ENCODE results near the gene IFTAP. TPM values are rescaled to one million over a fixed set of nuclear protein-coding genes. Genes with fewer than 3 reads are reported as not detected.

Gene IFTAP
- total RNA-seq, 1 donor from 2014 or later, result 31.2 TPM

DNA sequence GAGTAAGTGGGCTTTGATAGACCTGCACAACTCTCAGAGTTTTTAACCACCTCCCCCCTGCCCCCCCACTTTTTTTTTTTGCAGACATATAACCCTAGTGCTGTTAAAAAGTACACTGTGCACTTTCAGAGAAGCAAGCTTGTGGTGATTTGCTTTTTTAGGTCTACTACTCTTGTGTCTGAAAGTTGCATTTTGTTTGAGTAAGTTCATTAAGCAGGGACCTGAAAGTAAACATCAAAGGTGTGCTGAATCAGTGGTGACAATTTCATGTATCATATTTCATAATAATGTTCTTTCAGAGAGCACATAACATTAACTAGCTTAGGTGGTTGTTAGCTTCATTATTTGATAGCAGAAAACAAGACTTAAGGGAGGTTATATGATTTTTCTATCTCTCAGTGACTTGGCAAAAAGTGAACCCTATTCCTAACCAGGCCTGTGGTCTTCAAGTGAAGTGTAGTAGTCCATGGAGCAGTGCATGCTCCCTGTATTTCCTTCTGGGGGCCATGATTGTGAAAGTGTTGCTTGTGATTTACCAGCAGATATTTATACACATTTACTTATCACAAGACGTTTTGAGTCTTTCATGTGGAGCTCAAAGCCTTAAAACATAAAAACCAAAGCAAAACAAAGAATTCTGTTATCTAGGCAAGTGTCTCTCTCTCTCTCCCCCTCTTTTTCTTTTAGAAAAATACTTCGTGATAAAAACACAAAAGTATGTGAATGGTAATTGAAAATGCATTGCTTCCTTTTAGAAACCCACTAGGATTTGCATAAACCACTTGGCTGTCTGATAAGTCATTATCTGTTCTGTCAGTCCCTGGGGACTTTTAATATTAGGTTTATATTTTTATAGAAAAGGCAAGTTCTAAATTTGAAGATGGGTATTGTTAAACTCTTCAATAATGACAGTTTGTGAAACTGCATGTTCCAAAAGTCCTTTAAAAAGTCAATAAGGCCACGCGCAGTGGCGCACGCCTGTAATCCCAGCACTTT, 11.2 kb downstream of the IFTAP start:
- Mint-ChIP-seq H3K27ac (ENCODE audit: unreplicated experiment) (no peak overlapping the region), H3K36me3 (ENCODE audit: unreplicated experiment) (no peaks in the 10 kb centered on the region), H3K4me3 (ENCODE audit: unreplicated experiment) (no peak overlapping the region), H3K27me3 (ENCODE audit: unreplicated experiment) (no peaks in the 10 kb centered on the region), H3K9me3 (ENCODE audit: unreplicated experiment) (no peaks in the 10 kb centered on the region), H3K4me1 (ENCODE audit: low read depth, unreplicated experiment) (no peaks in the 10 kb centered on the region)
- DNase-seq, result no peak
- TF ChIP-seq, protein P1, sequence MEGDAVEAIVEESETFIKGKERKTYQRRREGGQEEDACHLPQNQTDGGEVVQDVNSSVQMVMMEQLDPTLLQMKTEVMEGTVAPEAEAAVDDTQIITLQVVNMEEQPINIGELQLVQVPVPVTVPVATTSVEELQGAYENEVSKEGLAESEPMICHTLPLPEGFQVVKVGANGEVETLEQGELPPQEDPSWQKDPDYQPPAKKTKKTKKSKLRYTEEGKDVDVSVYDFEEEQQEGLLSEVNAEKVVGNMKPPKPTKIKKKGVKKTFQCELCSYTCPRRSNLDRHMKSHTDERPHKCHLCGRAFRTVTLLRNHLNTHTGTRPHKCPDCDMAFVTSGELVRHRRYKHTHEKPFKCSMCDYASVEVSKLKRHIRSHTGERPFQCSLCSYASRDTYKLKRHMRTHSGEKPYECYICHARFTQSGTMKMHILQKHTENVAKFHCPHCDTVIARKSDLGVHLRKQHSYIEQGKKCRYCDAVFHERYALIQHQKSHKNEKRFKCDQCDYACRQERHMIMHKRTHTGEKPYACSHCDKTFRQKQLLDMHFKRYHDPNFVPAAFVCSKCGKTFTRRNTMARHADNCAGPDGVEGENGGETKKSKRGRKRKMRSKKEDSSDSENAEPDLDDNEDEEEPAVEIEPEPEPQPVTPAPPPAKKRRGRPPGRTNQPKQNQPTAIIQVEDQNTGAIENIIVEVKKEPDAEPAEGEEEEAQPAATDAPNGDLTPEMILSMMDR (IDR thresholded peaks at IDR 0.05; ENCODE audit: partially characterized antibody, unreplicated experiment), result no peak

DNA sequence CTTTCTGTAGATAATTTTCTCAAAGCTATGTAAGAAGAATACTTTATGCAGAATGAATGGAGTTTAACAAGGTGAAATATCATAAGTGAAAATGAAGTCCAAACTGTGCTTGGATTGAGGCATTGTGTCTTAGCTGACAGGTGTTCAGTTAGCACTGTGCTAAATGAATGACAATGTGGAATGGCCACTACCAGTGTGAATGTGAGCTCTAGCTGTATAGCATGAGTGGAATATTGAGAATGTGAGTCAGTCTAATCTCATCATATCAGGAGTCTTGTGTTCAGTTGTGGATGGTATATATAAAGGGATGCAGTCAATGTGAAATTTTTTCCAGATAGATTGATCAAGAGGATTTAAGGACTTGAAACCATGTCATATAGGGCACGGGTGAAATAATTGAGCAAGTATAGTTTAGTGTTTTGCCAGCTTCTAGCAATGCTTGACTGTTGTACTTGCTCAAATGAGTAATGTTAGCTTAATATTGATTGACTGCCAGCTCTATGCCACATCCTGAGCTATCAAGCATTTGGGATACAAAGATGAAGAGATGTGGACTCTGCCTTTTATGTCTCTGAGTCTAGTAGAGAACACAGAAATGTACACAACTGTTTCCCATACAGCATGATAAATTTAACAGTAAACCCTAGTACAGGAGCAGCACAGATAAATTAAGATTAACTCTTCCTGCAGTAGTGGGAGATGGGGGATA, 14.3 kb downstream of the IFTAP start:
- no peak for DNase-seq
- TF ChIP-seq, protein P1 (IDR thresholded peaks at IDR 0.05; ENCODE audit: partially characterized antibody, unreplicated experiment), result no peak
- Mint-ChIP-seq H3K4me1 (ENCODE audit: low read depth, unreplicated experiment) (no peaks in the 10 kb centered on the region), H3K27ac (ENCODE audit: unreplicated experiment) (no peak overlapping the region), H3K27me3 (ENCODE audit: unreplicated experiment) (no peaks in the 10 kb centered on the region), H3K36me3 (ENCODE audit: unreplicated experiment) (no peaks in the 10 kb centered on the region), H3K9me3 (ENCODE audit: unreplicated experiment) (no peaks in the 10 kb centered on the region), H3K4me3 (ENCODE audit: unreplicated experiment) (no peak overlapping the region)

- H3K36me3 Mint-ChIP-seq (ENCODE audit: unreplicated experiment), result no peaks in the 10 kb centered on the region
- no peaks in the 10 kb centered on the region for H3K4me1 Mint-ChIP-seq (ENCODE audit: low read depth, unreplicated experiment)
- H3K4me3 Mint-ChIP-seq (ENCODE audit: unreplicated experiment), result no peak overlapping the region
- TF ChIP-seq, protein P1 (IDR thresholded peaks at IDR 0.05; ENCODE audit: partially characterized antibody, unreplicated experiment), result no peak
- no peak for DNase-seq
- H3K27me3 Mint-ChIP-seq (ENCODE audit: unreplicated experiment), result no peaks in the 10 kb centered on the region
- no peak overlapping the region for H3K27ac Mint-ChIP-seq (ENCODE audit: unreplicated experiment)
- H3K9me3 Mint-ChIP-seq (ENCODE audit: unreplicated experiment), result no peaks in the 10 kb centered on the region
Observed at GRCh38 chr11:36609383-36609782, 15.1 kb downstream of the IFTAP start.

DNA sequence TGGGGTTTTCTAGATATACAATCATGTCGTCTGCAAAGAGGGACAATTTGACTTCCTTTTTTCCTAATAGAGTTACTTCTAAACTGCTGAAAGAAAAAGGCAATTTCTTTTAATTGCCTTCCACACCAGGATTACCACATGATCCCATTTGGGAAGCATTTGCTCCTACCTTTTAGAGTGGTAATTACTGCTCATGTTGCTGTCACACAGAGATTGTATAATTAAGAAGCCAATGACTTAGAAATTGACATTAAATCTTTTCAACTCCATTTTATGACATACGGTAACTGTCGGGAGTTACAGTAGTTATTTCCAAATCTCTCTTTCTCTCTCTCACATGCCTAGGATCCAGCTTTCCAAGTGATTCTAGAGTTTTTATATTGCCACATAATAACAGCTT, 21.5 kb downstream of the IFTAP start:
- Mint-ChIP-seq H3K27ac (ENCODE audit: unreplicated experiment) (no peak overlapping the region), H3K4me1 (ENCODE audit: low read depth, unreplicated experiment) (peaks cover 12% of the 10 kb centered on the region), H3K9me3 (ENCODE audit: unreplicated experiment) (no peaks in the 10 kb centered on the region), H3K27me3 (ENCODE audit: unreplicated experiment) (peaks cover 1% of the 10 kb centered on the region), H3K4me3 (ENCODE audit: unreplicated experiment) (no peak overlapping the region), H3K36me3 (ENCODE audit: unreplicated experiment) (no peaks in the 10 kb centered on the region)
- TF ChIP-seq, protein P1 (IDR thresholded peaks at IDR 0.05; ENCODE audit: partially characterized antibody, unreplicated experiment), result no peak
- no peak for DNase-seq

Measured in glutamatergic neuron (in vitro differentiated cells).